Neural crest cell (in vitro differentiated cells): Measurements from ENCODE around the gene KRTAP6-2. TPM values are rescaled to one million over a fixed set of nuclear protein-coding genes. Genes with fewer than 3 reads are reported as not detected.

ENCODE experiments used
- DNase-seq: peaks from one replicate; pipeline ENCODE4 v3.0.0; 2021; ENCODE audit warnings: low read depth, mixed read lengths, low spot score
- H3K27ac Mint-ChIP-seq: one replicate; pipeline ENCODE4 v1.8.0; 2021; ENCODE audit warnings: mild to moderate bottlenecking, mixed read lengths; ENCODE audit not compliant: unreplicated experiment
- H3K27me3 Mint-ChIP-seq: 2 replicates; pipeline ENCODE4 v1.8.0; 2021; ENCODE audit warnings: low read depth, mild to moderate bottlenecking, mixed read lengths
- H3K36me3 Mint-ChIP-seq: 2 replicates; pipeline ENCODE4 v1.8.0; 2021; ENCODE audit warnings: low read depth, mild to moderate bottlenecking, mixed read lengths
- H3K4me1 Mint-ChIP-seq: 2 replicates; pipeline ENCODE4 v1.8.0; 2021; ENCODE audit warnings: mixed read lengths
- H3K4me3 Mint-ChIP-seq: one replicate; pipeline ENCODE4 v1.8.0; 2021; ENCODE audit warnings: mild to moderate bottlenecking, mixed read lengths
- H3K9me3 Mint-ChIP-seq: 2 replicates; pipeline ENCODE4 v1.8.0; 2021; ENCODE audit warnings: mixed read lengths
- total RNA-seq: library from RNA; stranded (reverse); gene quantifications from 2 replicates; pipeline ENCODE4 v1.2.1, GENCODE V29; 2021
- TF ChIP-seq, protein P1 (sequence below): fragments of 200-600 bp; sonication (generic); conservative IDR thresholded peaks from 2 replicates; pipeline ENCODE4 v1.5.0; 2021; ENCODE audit warnings: antibody characterized with exemption, mild to moderate bottlenecking

KRTAP6-2 gene
- total RNA-seq, 1 donor from 2014 or later = not detected

DNA sequence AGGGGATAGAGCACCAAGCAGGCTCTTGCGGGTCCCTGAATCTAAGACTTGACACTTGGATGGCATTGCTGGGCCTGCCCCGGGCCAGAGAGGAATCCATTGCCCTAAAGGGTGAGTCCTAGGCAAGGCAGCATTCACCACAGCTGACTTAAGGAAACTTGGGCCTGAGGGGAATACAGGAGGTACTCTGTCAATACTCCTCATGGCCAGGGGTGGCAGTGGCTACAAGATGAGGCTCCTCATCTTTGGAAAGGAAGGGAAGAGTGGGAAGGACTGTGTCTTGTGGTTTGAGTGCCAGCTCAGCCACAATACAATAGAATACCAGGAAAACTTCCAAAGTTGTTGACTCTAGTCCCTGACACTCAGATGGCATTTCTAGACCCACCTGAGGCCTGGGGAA is 7.3 kb upstream of the KRTAP6-2 start:
- DNase-seq = no peak
- Mint-ChIP-seq H3K36me3 (no peaks in the 10 kb centered on the region), H3K4me3 (no peak overlapping the region), H3K27me3 (no peaks in the 10 kb centered on the region), H3K9me3 (peaks cover 21% of the 10 kb centered on the region), H3K4me1 (no peaks in the 10 kb centered on the region), H3K27ac (no peak overlapping the region)
- TF ChIP-seq, protein P1, sequence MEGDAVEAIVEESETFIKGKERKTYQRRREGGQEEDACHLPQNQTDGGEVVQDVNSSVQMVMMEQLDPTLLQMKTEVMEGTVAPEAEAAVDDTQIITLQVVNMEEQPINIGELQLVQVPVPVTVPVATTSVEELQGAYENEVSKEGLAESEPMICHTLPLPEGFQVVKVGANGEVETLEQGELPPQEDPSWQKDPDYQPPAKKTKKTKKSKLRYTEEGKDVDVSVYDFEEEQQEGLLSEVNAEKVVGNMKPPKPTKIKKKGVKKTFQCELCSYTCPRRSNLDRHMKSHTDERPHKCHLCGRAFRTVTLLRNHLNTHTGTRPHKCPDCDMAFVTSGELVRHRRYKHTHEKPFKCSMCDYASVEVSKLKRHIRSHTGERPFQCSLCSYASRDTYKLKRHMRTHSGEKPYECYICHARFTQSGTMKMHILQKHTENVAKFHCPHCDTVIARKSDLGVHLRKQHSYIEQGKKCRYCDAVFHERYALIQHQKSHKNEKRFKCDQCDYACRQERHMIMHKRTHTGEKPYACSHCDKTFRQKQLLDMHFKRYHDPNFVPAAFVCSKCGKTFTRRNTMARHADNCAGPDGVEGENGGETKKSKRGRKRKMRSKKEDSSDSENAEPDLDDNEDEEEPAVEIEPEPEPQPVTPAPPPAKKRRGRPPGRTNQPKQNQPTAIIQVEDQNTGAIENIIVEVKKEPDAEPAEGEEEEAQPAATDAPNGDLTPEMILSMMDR = no peak

DNA sequence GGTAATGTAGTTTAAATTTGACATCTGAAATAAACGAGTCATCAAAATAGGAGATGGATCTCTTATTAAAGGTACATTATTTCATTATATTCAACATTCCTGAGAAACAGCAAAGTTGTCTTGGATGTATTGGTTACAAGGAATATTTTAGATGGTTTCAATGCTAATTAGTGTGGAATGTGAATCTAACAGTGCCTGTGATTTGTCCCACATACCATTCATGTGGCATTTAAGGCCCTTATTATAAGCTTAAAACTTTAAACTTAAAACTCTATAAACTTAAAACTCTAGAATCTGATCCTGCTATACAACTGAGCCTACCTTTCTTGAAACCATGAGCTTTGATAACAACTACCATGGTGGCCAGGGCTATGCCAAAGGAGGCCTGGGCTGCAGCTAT is 2.1 kb upstream of the KRTAP6-2 start, which contains the start of gene KRTAP22-1:
Gene KRTAP22-1 (plus strand): TSS at position 301 of the 400 bp plus-strand sequence.
- Mint-ChIP-seq H3K27ac (no peak within 1 kb of the TSS), H3K4me3 (no peak within 1 kb of the TSS), H3K27me3 (no peaks in the 10 kb centered on the region), H3K9me3 (peaks cover 17% of the 10 kb centered on the region), H3K36me3 (peaks cover 3% of the 10 kb centered on the region), H3K4me1 (no peaks in the 10 kb centered on the region)
- TF ChIP-seq, protein P1 = no peak
- DNase-seq = no peak

DNA sequence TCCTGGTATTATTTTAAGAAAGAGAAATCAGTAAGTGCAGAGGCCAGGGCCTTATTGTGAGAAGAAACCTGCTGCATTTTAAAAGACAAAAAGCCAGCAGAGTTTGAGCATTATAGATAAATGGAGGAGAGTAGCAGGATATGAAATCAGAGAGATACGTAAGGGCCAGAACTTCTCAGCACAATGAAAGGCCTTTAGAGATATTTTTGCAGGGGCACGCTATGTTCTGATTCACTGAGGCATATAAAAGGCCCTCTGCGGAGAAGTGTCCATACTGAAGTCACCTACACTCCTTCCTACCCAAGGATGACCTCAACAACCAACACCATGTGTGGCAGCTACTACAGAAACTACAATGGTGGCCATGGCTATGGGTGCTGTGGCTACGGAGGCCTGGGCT is 6.6 kb downstream of the KRTAP6-2 start, which contains the start of gene KRTAP6-3:
Gene KRTAP6-3 (plus strand): TSS at position 301 of the 400 bp plus-strand sequence. CDS start 6 bp downstream, at position 307.
- TF ChIP-seq, protein P1 = no peak
- Mint-ChIP-seq H3K36me3 (no peaks in the 10 kb centered on the region), H3K9me3 (peaks cover 10% of the 10 kb centered on the region), H3K27ac (no peak within 1 kb of the TSS), H3K27me3 (no peaks in the 10 kb centered on the region), H3K4me1 (no peaks in the 10 kb centered on the region), H3K4me3 (no peak within 1 kb of the TSS)
- DNase-seq = no peak

DNA sequence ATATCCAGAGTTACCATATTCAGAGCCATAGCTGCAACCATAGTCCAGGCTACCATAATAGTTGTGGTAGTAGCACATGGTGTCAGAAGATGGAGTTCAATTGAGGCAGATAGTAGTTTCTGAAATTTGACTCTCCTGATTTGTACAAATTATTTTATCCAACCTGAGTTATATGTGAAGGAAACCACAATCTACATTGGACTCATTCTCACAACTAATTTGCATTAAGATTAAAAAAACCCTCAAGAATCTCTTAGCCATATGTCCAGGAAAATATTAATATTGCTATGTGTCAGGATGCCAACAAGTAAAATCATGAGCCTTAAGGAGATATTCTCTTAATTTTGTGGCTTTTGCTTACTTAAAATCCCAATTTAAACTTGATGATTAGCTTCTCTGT is 8.4 kb downstream of the KRTAP6-2 start, which contains the start of gene KRTAP22-2:
Gene KRTAP22-2 (minus strand): TSS at position 101 of the 400 bp plus-strand sequence.
- DNase-seq = no peak
- Mint-ChIP-seq H3K27me3 (no peaks in the 10 kb centered on the region), H3K36me3 (no peaks in the 10 kb centered on the region), H3K4me3 (no peak within 1 kb of the TSS), H3K27ac (no peak within 1 kb of the TSS), H3K9me3 (peaks cover 9% of the 10 kb centered on the region), H3K4me1 (no peaks in the 10 kb centered on the region)
- TF ChIP-seq, protein P1 = no peak

DNA sequence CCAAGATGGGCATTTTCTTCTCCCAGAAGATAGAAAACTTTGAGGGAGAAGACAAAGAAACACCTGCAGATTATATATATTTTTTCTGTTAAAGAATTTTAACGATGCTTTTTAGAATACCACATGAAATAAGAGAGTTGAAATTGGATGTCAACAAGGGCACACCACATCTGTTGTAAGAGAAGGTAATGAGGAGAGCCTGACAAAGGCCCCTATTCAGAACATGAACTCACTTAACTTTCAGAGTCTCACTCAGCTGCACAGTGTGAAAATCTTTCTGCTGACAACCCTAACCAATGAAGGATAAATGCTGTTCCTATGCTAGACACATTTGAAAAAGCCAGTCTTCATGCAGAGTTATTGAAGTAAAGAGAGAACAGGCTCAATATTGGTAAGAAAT is 15.8 kb downstream of the KRTAP6-2 start:
- no peaks in the 10 kb centered on the region for H3K27me3 Mint-ChIP-seq

More for the DNA sequence above, 15.8 kb downstream of the KRTAP6-2 start:
- no peak for DNase-seq
- Mint-ChIP-seq H3K4me1 (peaks cover 9% of the 10 kb centered on the region), H3K9me3 (peaks cover 6% of the 10 kb centered on the region), H3K4me3 (no peak overlapping the region), H3K36me3 (no peaks in the 10 kb centered on the region), H3K27ac (no peak overlapping the region)
- TF ChIP-seq, protein P1 = no peak
